Measurements from ENCODE around the gene HMOX2.

HMOX2 gene

DNA sequence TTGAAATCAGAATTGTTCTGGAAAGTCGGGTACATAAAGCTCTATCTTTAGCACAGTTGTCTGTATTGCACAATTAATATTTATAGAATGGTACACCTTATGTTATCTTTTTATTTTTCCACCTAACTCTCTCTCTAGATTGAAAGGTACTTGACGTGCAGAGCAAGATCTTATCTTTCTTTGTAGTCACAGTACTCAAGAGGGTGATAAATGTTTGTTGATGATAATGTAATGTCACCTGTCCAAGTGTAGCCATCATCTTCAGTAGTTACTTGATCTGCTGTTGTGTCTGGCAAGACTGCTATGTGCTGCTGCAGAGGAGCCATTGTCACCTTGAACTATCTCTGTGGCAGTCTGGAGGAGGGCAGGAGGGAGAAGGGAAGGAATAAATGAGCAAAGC is 5.3 kb downstream of the HMOX2 start:
- no peak overlapping the region for H3K4me3 ChIP-seq (ENCODE audit: insufficient read length, low read depth)
- H3K9ac ChIP-seq (ENCODE audit: insufficient read length, low read depth), result no peak overlapping the region
- peaks cover 2% of the 10 kb centered on the region for H3K4me1 ChIP-seq (ENCODE audit: insufficient read depth, insufficient read length)
- no peak for DNase-seq (ENCODE audit: low read depth, low spot score)
- peaks cover 31% of the 10 kb centered on the region for H3K36me3 ChIP-seq (ENCODE audit: insufficient read depth, insufficient read length, low read length)
- TF ChIP-seq SUZ12 (IDR thresholded peaks at IDR 0.05; ENCODE audit: extremely low read depth, insufficient read depth, insufficient read length) (no peak), YY1 (IDR thresholded peaks at IDR 0.05; ENCODE audit: insufficient read depth, insufficient read length) (no peak), ZNF274 (IDR thresholded peaks at IDR 0.05; ENCODE audit: low read depth, low read length) (no peak)
- no peaks in the 10 kb centered on the region for H3K9me3 ChIP-seq (ENCODE audit: insufficient read depth, low read length)
- no peaks in the 10 kb centered on the region for H3K27me3 ChIP-seq (ENCODE audit: insufficient read depth, insufficient read length)

DNA sequence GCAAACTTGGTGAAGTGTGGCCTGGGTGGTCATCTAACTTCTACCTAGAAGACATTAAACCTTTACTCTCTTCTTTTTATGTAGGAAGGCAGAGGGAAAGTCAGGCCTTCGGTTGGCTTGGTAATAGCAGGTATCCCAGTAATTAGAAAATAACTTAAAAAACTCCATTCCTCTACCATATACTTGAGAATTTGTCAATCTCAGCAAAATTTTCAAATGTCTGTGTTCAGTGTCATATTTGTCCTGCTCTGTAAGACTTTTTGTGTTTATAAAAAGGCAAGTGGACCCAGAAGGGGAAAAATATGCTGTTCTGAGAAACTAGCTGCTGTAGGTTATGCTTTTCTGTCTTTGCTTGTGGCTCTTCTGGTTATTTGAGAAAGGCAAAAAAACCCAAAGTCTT is 5.8 kb downstream of the HMOX2 start:
- peaks cover 35% of the 10 kb centered on the region for H3K36me3 ChIP-seq (ENCODE audit: insufficient read depth, insufficient read length, low read length)
- DNase-seq (ENCODE audit: low read depth, low spot score), result no peak
- TF ChIP-seq ZNF274 (IDR thresholded peaks at IDR 0.05; ENCODE audit: low read depth, low read length) (no peak), SUZ12 (IDR thresholded peaks at IDR 0.05; ENCODE audit: extremely low read depth, insufficient read depth, insufficient read length) (no peak), YY1 (IDR thresholded peaks at IDR 0.05; ENCODE audit: insufficient read depth, insufficient read length) (no peak)
- peaks cover 2% of the 10 kb centered on the region for H3K4me1 ChIP-seq (ENCODE audit: insufficient read depth, insufficient read length)
- H3K9ac ChIP-seq (ENCODE audit: insufficient read length, low read depth), result no peak overlapping the region
- H3K27me3 ChIP-seq (ENCODE audit: insufficient read depth, insufficient read length), result no peaks in the 10 kb centered on the region
- no peak overlapping the region for H3K4me3 ChIP-seq (ENCODE audit: insufficient read length, low read depth)
- H3K9me3 ChIP-seq (ENCODE audit: insufficient read depth, low read length), result no peaks in the 10 kb centered on the region

DNA sequence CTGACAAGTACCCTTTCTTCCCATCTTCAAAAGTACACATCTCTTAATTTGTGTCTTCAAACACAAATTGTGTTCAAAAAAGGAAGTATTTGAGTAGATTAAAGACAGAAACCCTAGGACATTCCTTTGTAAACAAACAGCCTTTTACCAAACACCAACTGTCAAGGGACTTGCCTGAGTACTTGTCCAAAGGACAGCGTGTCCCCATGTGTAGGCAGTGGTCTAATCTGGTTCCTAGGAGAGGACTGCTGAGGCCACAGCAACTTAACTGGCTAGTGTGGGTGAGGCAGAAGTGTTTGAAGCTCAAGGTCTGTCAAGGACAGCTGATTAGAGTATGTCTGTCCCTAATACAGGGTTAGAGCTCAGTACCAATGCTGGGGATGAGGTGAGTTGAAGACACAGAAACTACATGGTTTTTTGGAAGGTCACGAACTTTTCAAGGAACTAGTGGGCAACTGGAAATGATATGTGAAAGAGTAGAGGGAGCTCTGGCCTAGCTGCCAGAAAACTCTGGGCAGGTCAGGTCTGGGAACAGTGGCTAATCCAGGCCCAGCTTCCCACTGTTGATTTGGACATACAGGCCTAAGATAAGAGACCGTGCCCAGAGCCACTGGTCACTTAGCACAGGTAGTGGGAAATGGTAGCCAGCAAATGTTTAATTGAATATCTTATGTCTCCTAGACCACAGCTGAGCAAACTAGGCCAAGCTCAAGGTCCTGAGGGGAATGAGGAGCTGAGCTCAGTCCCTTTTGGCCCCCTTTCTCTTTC is 10.1 kb downstream of the HMOX2 start:
- no peaks in the 10 kb centered on the region for H3K9me3 ChIP-seq (ENCODE audit: insufficient read depth, low read length)
- H3K27me3 ChIP-seq (ENCODE audit: insufficient read depth, insufficient read length), result no peaks in the 10 kb centered on the region
- no peak for DNase-seq (ENCODE audit: low read depth, low spot score)
- H3K4me1 ChIP-seq (ENCODE audit: insufficient read depth, insufficient read length), result peaks cover 2% of the 10 kb centered on the region
- H3K9ac ChIP-seq (ENCODE audit: insufficient read length, low read depth), result no peak overlapping the region
- TF ChIP-seq ZNF274 (IDR thresholded peaks at IDR 0.05; ENCODE audit: low read depth, low read length) (no peak), YY1 (IDR thresholded peaks at IDR 0.05; ENCODE audit: insufficient read depth, insufficient read length) (no peak), SUZ12 (IDR thresholded peaks at IDR 0.05; ENCODE audit: extremely low read depth, insufficient read depth, insufficient read length) (no peak)
- H3K36me3 ChIP-seq (ENCODE audit: insufficient read depth, insufficient read length, low read length), result peaks cover 32% of the 10 kb centered on the region
- no peak overlapping the region for H3K4me3 ChIP-seq (ENCODE audit: insufficient read length, low read depth)

DNA sequence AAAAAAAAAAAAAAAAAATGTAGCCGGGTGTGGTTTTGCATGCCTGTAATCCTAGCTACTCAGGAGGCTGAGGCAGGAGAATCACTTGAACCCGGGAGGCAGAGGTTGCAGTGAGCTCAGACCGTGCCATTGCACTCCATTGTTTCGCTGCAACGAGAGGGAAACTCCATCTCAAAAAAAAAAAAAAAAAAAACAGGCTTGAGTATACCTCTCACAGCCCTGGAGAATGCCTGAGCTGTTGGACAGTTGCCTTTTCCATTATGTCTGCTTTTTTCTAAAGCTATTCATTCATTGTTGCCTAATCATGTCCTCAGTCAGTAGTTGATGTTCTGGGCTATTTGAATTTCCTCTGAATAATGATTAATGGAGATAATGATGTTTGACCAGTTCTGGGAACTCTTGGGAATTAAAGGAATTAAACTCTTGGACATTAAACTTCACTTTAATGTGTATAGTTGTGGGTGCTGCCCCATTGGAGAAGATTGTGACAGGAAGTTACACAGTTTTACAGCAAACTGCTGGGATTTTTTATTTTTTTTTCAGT is 11.8 kb downstream of the HMOX2 start:
- H3K36me3 ChIP-seq (ENCODE audit: insufficient read depth, insufficient read length, low read length), result peaks cover 32% of the 10 kb centered on the region
- H3K9me3 ChIP-seq (ENCODE audit: insufficient read depth, low read length), result no peaks in the 10 kb centered on the region
- no peaks in the 10 kb centered on the region for H3K4me1 ChIP-seq (ENCODE audit: insufficient read depth, insufficient read length)
- no peaks in the 10 kb centered on the region for H3K27me3 ChIP-seq (ENCODE audit: insufficient read depth, insufficient read length)
- no peak overlapping the region for H3K4me3 ChIP-seq (ENCODE audit: insufficient read length, low read depth)
- no peak overlapping the region for H3K9ac ChIP-seq (ENCODE audit: insufficient read length, low read depth)
- DNase-seq (ENCODE audit: low read depth, low spot score), result no peak
- no peak for TF ChIP-seq SUZ12 (IDR thresholded peaks at IDR 0.05; ENCODE audit: extremely low read depth, insufficient read depth, insufficient read length)
- TF ChIP-seq ZNF274 (IDR thresholded peaks at IDR 0.05; ENCODE audit: low read depth, low read length), result no peak
- TF ChIP-seq YY1 (IDR thresholded peaks at IDR 0.05; ENCODE audit: insufficient read depth, insufficient read length), result no peak

DNA sequence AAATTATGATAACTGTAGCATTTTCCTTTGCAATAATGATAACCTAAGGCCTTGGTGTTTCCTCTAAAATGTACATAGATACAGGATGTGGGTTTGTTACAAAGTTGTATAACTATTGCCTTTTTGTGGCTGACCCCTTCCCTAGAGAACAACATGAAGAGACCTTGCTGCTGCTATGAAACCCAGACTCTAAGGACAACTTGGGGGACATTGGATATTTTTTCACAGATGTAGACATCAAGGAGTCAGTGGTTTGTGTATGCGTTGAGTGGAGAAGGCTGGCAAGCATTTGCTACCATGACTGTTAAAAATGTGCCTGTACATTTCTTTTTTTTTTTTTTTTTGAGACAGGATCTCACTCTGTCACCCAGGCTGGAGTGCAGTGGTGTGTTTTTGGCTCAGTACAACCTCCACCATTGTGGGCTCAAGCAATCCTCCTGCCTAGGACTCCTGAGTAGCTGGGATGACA is 12.3 kb downstream of the HMOX2 start:
- TF ChIP-seq ZNF274 (IDR thresholded peaks at IDR 0.05; ENCODE audit: low read depth, low read length) (no peak), SUZ12 (IDR thresholded peaks at IDR 0.05; ENCODE audit: extremely low read depth, insufficient read depth, insufficient read length) (no peak), YY1 (IDR thresholded peaks at IDR 0.05; ENCODE audit: insufficient read depth, insufficient read length) (no peak)
- Histone ChIP-seq H3K36me3 (ENCODE audit: insufficient read depth, insufficient read length, low read length) (peaks cover 33% of the 10 kb centered on the region), H3K4me1 (ENCODE audit: insufficient read depth, insufficient read length) (no peaks in the 10 kb centered on the region), H3K9ac (ENCODE audit: insufficient read length, low read depth) (no peak overlapping the region), H3K9me3 (ENCODE audit: insufficient read depth, low read length) (no peaks in the 10 kb centered on the region), H3K27me3 (ENCODE audit: insufficient read depth, insufficient read length) (no peaks in the 10 kb centered on the region), H3K4me3 (ENCODE audit: insufficient read length, low read depth) (no peak overlapping the region)
- no peak for DNase-seq (ENCODE audit: low read depth, low spot score)

DNA sequence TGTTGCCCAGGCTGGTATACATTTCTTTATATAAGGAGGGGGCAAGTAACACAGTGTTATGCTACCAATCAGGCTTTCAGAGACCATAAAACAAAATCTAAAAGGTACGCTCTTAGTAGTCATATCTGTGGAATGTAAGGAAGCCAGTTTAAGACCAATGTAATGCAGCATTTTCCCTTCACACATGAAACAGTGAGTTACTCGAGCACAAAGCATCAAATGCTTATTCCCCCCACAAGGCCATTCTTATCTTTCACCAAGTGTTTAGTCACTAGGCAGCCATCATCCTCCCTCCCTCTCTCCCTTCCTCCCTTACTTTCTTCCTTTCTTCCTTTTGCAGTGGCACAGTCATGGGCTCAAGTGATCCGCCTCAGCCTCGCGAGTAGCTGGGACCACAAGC is 12.8 kb downstream of the HMOX2 start:
- TF ChIP-seq SUZ12 (IDR thresholded peaks at IDR 0.05; ENCODE audit: extremely low read depth, insufficient read depth, insufficient read length) (no peak), ZNF274 (IDR thresholded peaks at IDR 0.05; ENCODE audit: low read depth, low read length) (no peak), YY1 (IDR thresholded peaks at IDR 0.05; ENCODE audit: insufficient read depth, insufficient read length) (no peak)
- DNase-seq (ENCODE audit: low read depth, low spot score), result no peak
- H3K36me3 ChIP-seq (ENCODE audit: insufficient read depth, insufficient read length, low read length), result peaks cover 33% of the 10 kb centered on the region

DNA sequence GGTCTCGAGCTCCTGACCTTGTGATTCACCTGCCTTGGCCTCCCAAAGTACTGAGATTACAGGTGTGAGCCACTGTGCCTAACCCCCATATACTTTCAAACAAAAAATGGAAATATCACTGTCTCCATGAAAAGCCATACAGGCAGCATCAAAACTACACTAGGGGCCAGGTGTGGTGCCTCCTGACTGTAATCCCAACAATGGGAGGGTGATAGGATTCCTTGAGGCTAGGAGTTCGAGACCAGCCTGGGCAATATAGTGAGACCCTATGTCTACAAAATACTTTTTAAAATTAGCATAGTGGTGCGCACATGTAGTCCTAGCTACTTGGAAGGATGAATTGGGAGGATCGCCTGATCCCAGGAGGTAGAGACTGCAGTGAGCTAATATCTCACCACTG is 15.7 kb downstream of the HMOX2 start:
- no peak overlapping the region for H3K4me3 ChIP-seq (ENCODE audit: insufficient read length, low read depth)
- no peak for TF ChIP-seq SUZ12 (IDR thresholded peaks at IDR 0.05; ENCODE audit: extremely low read depth, insufficient read depth, insufficient read length)
- no peak for TF ChIP-seq YY1 (IDR thresholded peaks at IDR 0.05; ENCODE audit: insufficient read depth, insufficient read length)
- no peak for TF ChIP-seq ZNF274 (IDR thresholded peaks at IDR 0.05; ENCODE audit: low read depth, low read length)
- H3K9ac ChIP-seq (ENCODE audit: insufficient read length, low read depth), result no peak overlapping the region
- H3K4me1 ChIP-seq (ENCODE audit: insufficient read depth, insufficient read length), result peaks cover 7% of the 10 kb centered on the region
- no peaks in the 10 kb centered on the region for H3K27me3 ChIP-seq (ENCODE audit: insufficient read depth, insufficient read length)
- no peak for DNase-seq (ENCODE audit: low read depth, low spot score)
- peaks cover 17% of the 10 kb centered on the region for H3K36me3 ChIP-seq (ENCODE audit: insufficient read depth, insufficient read length, low read length)
- no peaks in the 10 kb centered on the region for H3K9me3 ChIP-seq (ENCODE audit: insufficient read depth, low read length)

More for the DNA sequence above, 12.8 kb downstream of the HMOX2 start:
- no peak overlapping the region for H3K4me3 ChIP-seq (ENCODE audit: insufficient read length, low read depth)
- no peaks in the 10 kb centered on the region for H3K9me3 ChIP-seq (ENCODE audit: insufficient read depth, low read length)
- no peak overlapping the region for H3K9ac ChIP-seq (ENCODE audit: insufficient read length, low read depth)
- H3K4me1 ChIP-seq (ENCODE audit: insufficient read depth, insufficient read length), result no peaks in the 10 kb centered on the region
- no peaks in the 10 kb centered on the region for H3K27me3 ChIP-seq (ENCODE audit: insufficient read depth, insufficient read length)

Measured in NT2/D1 (cell line).